ENCODE data around the gene SEZ6. TPM values are rescaled to one million over a fixed set of nuclear protein-coding genes. Genes with fewer than 3 reads are reported as not detected.

Gene SEZ6
- total RNA-seq, 2 donors from 2014 or later = 0.20 TPM; not detected in 1

- Histone ChIP-seq H3K27ac (ENCODE audit: low read depth, low read length) (no peak overlapping the region), H3K27me3 (ENCODE audit: control insufficient read depth, insufficient read depth, low read length, poor library complexity, severe bottlenecking) (peaks cover 11% of the 10 kb centered on the region), H3K9me3 (ENCODE audit: control insufficient read depth, low read length) (no peaks in the 10 kb centered on the region), H3K9ac (ENCODE audit: extremely low read depth, low read length, poor library complexity, severe bottlenecking) (no peak overlapping the region), H3K4me3 (ENCODE audit: low read length) (no peak overlapping the region), H3K4me1 (ENCODE audit: control insufficient read depth, insufficient read depth, low read length) (peaks cover 2% of the 10 kb centered on the region), H3K36me3 (ENCODE audit: control insufficient read depth, insufficient read depth, low read length) (no peaks in the 10 kb centered on the region)
- Mint-ChIP-seq H3K36me3 (ENCODE audit: low read depth) (no peaks in the 10 kb centered on the region), H3K4me3 (no peak overlapping the region), H3K27ac (no peak overlapping the region), H3K4me1 (no peaks in the 10 kb centered on the region), H3K9me3 (peaks cover 2% of the 10 kb centered on the region), H3K27me3 (ENCODE audit: insufficient read depth) (peaks cover 25% of the 10 kb centered on the region)
- TF ChIP-seq CTCF (conservative IDR thresholded peaks at IDR 0.05) = no peak
- WGBS, 2 experiments (ENCODE audit: insufficient coverage in 1 of 2, insufficient read length in 1 of 2) = 82 to 90% methylated on average over 2 to 9 of the region's 11 CpGs
- DNase-seq = no peak
These were observed 12.9 kb downstream of the SEZ6 start for GRCh38 chr17:28992625-28993600.

GRCh38 chr17:28992185-28992584 lies 13.6 kb downstream of the SEZ6 start:
- TF ChIP-seq CTCF (conservative IDR thresholded peaks at IDR 0.05) = no peak
- DNase-seq = no peak
- 91 to 100% methylated on average over 1 to 7 of the region's 7 CpGs for WGBS, 2 experiments (ENCODE audit: insufficient coverage in 1 of 2, insufficient read length in 1 of 2)
- H3K4me1 ChIP-seq (ENCODE audit: control insufficient read depth, insufficient read depth, low read length) = peaks cover 2% of the 10 kb centered on the region
- no peaks in the 10 kb centered on the region for H3K36me3 Mint-ChIP-seq (ENCODE audit: low read depth)
- H3K9me3 Mint-ChIP-seq = peaks cover 2% of the 10 kb centered on the region
- no peaks in the 10 kb centered on the region for H3K4me1 Mint-ChIP-seq
- H3K27me3 Mint-ChIP-seq (ENCODE audit: insufficient read depth) = peaks cover 26% of the 10 kb centered on the region
- H3K9me3 ChIP-seq (ENCODE audit: control insufficient read depth, low read length) = no peaks in the 10 kb centered on the region
- no peak overlapping the region for H3K27ac Mint-ChIP-seq
- H3K36me3 ChIP-seq (ENCODE audit: control insufficient read depth, insufficient read depth, low read length) = no peaks in the 10 kb centered on the region
- peaks cover 18% of the 10 kb centered on the region for H3K27me3 ChIP-seq (ENCODE audit: control insufficient read depth, insufficient read depth, low read length, poor library complexity, severe bottlenecking)
- no peak overlapping the region for H3K27ac ChIP-seq (ENCODE audit: low read depth, low read length)
- H3K4me3 Mint-ChIP-seq = no peak overlapping the region
- no peak overlapping the region for H3K4me3 ChIP-seq (ENCODE audit: low read length)
- no peak overlapping the region for H3K9ac ChIP-seq (ENCODE audit: extremely low read depth, low read length, poor library complexity, severe bottlenecking)

GRCh38 chr17:28991779-28992178 lies 14.1 kb downstream of the SEZ6 start:
- H3K4me3 ChIP-seq (ENCODE audit: low read length) = no peak overlapping the region
- no peak for TF ChIP-seq CTCF (conservative IDR thresholded peaks at IDR 0.05)
- H3K27me3 Mint-ChIP-seq (ENCODE audit: insufficient read depth) = peaks cover 23% of the 10 kb centered on the region
- H3K4me1 Mint-ChIP-seq = peaks cover under 1% of the 10 kb centered on the region
- no peak overlapping the region for H3K9ac ChIP-seq (ENCODE audit: extremely low read depth, low read length, poor library complexity, severe bottlenecking)
- H3K27ac ChIP-seq (ENCODE audit: low read depth, low read length) = no peak overlapping the region
- H3K4me3 Mint-ChIP-seq = no peak overlapping the region
- H3K9me3 ChIP-seq (ENCODE audit: control insufficient read depth, low read length) = no peaks in the 10 kb centered on the region
- no peak for DNase-seq
- peaks cover 2% of the 10 kb centered on the region for H3K9me3 Mint-ChIP-seq
- H3K27ac Mint-ChIP-seq = no peak overlapping the region
- peaks cover 23% of the 10 kb centered on the region for H3K27me3 ChIP-seq (ENCODE audit: control insufficient read depth, insufficient read depth, low read length, poor library complexity, severe bottlenecking)
- peaks cover 2% of the 10 kb centered on the region for H3K4me1 ChIP-seq (ENCODE audit: control insufficient read depth, insufficient read depth, low read length)
- H3K36me3 Mint-ChIP-seq (ENCODE audit: low read depth) = no peaks in the 10 kb centered on the region
- 87 to 93% methylated on average over 7 to 8 of the region's 8 CpGs for WGBS, 2 experiments (ENCODE audit: insufficient coverage in 1 of 2, insufficient read length in 1 of 2)
- H3K36me3 ChIP-seq (ENCODE audit: control insufficient read depth, insufficient read depth, low read length) = no peaks in the 10 kb centered on the region

All from endodermal cell (in vitro differentiated cells).